ENCODE measurements around the gene DOCK11. TPM values are rescaled to one million over a fixed set of nuclear protein-coding genes. Genes with fewer than 3 reads are reported as not detected.

DOCK11 gene
- total RNA-seq, 2 experiments from 2014 or later, result 27.0 to 34.7 TPM

- H3K4me1 ChIP-seq (ENCODE audit: insufficient read depth, low read length, poor library complexity, severe bottlenecking), result no peaks in the 10 kb centered on the region
- no TSS peak for BruUV-seq (replicated peaks)
- POLR2A ChIA-PET, result no interaction called here
- H3K36me3 ChIP-seq (ENCODE audit: insufficient read depth, low read length), result no peaks in the 10 kb centered on the region
- CTCF ChIA-PET (ENCODE audit: unreplicated experiment), result no interaction called here
- H3K27ac ChIP-seq (ENCODE audit: low read depth, low read length, poor library complexity, severe bottlenecking), result no peak overlapping the region
- H3K79me2 ChIP-seq (ENCODE audit: insufficient read depth, low read depth, low read length), result no peaks in the 10 kb centered on the region
- H3K4me2 ChIP-seq (ENCODE audit: low read length), result no peak overlapping the region
- no peaks in the 10 kb centered on the region for H3K9me2 ChIP-seq (ENCODE audit: insufficient read depth, low read length)
- H4K20me1 ChIP-seq (ENCODE audit: insufficient read depth, low read length), result no peaks in the 10 kb centered on the region
- intact Hi-C loops (cut with micrococcal nuclease; ENCODE audit: unreplicated experiment), result no loop called here
- TF ChIP-seq CTCF (conservative IDR thresholded peaks at IDR 0.05; ENCODE audit: low read length), result no peak
- H3K9me3 ChIP-seq (ENCODE audit: low read length), result no peaks in the 10 kb centered on the region
- H2AFZ ChIP-seq (ENCODE audit: low read length), result no peak overlapping the region
- no peak overlapping the region for H3K4me3 ChIP-seq (ENCODE audit: low read depth, low read length, poor library complexity, severe bottlenecking)
- no peak for DNase-seq (ENCODE audit: low spot score)
Measured at GRCh38 chrX:118455013-118455412, 40.6 kb upstream of the DOCK11 start.

- Histone ChIP-seq H3K9me2 (ENCODE audit: insufficient read depth, low read length) (no peaks in the 10 kb centered on the region), H4K20me1 (ENCODE audit: insufficient read depth, low read length) (no peaks in the 10 kb centered on the region), H3K36me3 (ENCODE audit: insufficient read depth, low read length) (no peaks in the 10 kb centered on the region), H3K4me3 (ENCODE audit: low read depth, low read length, poor library complexity, severe bottlenecking) (no peak overlapping the region), H2AFZ (ENCODE audit: low read length) (no peak overlapping the region), H3K79me2 (ENCODE audit: insufficient read depth, low read depth, low read length) (no peaks in the 10 kb centered on the region), H3K27ac (ENCODE audit: low read depth, low read length, poor library complexity, severe bottlenecking) (no peak overlapping the region), H3K4me1 (ENCODE audit: insufficient read depth, low read length, poor library complexity, severe bottlenecking) (no peaks in the 10 kb centered on the region), H3K9me3 (ENCODE audit: low read length) (no peaks in the 10 kb centered on the region), H3K4me2 (ENCODE audit: low read length) (no peak overlapping the region)
- intact Hi-C loops (cut with micrococcal nuclease; ENCODE audit: unreplicated experiment), result loop anchor here (1.0 to 2.0 kb wide), 2 partner anchors 142 to 347 kb away; no protein-coding TSS in a partner anchor
- TF ChIP-seq CTCF (conservative IDR thresholded peaks at IDR 0.05; ENCODE audit: low read length) (peak; percentile 78), EZH2phosphoT487 (IDR thresholded peaks at IDR 0.05; ENCODE audit: borderline replicate concordance, low read depth, low read length) (no peak)
- no TSS peak for BruUV-seq (replicated peaks)
- DNase-seq (ENCODE audit: low spot score), result peak; percentile 45
- ChIA-PET CTCF (ENCODE audit: unreplicated experiment) (interaction anchor here (0.6 to 0.7 kb wide), 2 partner anchors 37 to 139 kb away, joined by 3 read pairs; no protein-coding TSS in a partner anchor), POLR2A (no interaction called here)
Measured at GRCh38 chrX:118459494-118459893, 36.1 kb upstream of the DOCK11 start.

DNA sequence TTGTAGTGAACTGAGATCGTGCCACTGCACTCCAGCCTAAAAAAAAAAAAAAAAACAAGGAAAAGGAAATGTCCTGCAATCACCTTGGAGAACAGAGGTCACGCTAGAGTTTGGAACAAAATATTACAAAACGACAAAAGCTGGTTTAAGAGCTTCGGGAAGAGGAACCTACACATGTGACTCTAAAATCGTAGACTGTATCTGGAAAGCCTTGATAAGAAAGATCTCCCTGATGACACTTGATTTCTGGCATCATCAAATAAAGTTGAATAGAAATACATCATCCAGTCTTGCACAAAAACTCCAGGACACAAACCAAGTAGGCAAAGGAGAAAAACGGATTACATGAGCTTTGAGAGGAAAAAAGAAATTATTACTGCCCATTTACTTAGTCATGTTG, 31.1 kb upstream of the DOCK11 start:
- Histone ChIP-seq H3K4me3 (ENCODE audit: low read depth, low read length, poor library complexity, severe bottlenecking) (no peak overlapping the region), H2AFZ (ENCODE audit: low read length) (no peak overlapping the region), H3K9me3 (ENCODE audit: low read length) (no peaks in the 10 kb centered on the region), H3K36me3 (ENCODE audit: insufficient read depth, low read length) (no peaks in the 10 kb centered on the region), H4K20me1 (ENCODE audit: insufficient read depth, low read length) (no peaks in the 10 kb centered on the region), H3K27ac (ENCODE audit: low read depth, low read length, poor library complexity, severe bottlenecking) (no peak overlapping the region), H3K4me1 (ENCODE audit: insufficient read depth, low read length, poor library complexity, severe bottlenecking) (no peaks in the 10 kb centered on the region), H3K79me2 (ENCODE audit: insufficient read depth, low read depth, low read length) (no peaks in the 10 kb centered on the region), H3K4me2 (ENCODE audit: low read length) (no peak overlapping the region), H3K9me2 (ENCODE audit: insufficient read depth, low read length) (no peaks in the 10 kb centered on the region)
- intact Hi-C loops (cut with micrococcal nuclease; ENCODE audit: unreplicated experiment), result no loop called here
- DNase-seq (ENCODE audit: low spot score), result no peak
- no TSS peak for BruUV-seq (replicated peaks)
- POLR2A ChIA-PET, result no interaction called here
- CTCF ChIA-PET (ENCODE audit: unreplicated experiment), result no interaction called here
- TF ChIP-seq CTCF (conservative IDR thresholded peaks at IDR 0.05; ENCODE audit: low read length) (no peak), EZH2phosphoT487 (IDR thresholded peaks at IDR 0.05; ENCODE audit: borderline replicate concordance, low read depth, low read length) (no peak)
